ENCODE results near the gene FAM168A.

GRCh38 chr11:73399636-73400035 lies 198.3 kb downstream of the FAM168A start:
- TF ChIP-seq, protein P1, sequence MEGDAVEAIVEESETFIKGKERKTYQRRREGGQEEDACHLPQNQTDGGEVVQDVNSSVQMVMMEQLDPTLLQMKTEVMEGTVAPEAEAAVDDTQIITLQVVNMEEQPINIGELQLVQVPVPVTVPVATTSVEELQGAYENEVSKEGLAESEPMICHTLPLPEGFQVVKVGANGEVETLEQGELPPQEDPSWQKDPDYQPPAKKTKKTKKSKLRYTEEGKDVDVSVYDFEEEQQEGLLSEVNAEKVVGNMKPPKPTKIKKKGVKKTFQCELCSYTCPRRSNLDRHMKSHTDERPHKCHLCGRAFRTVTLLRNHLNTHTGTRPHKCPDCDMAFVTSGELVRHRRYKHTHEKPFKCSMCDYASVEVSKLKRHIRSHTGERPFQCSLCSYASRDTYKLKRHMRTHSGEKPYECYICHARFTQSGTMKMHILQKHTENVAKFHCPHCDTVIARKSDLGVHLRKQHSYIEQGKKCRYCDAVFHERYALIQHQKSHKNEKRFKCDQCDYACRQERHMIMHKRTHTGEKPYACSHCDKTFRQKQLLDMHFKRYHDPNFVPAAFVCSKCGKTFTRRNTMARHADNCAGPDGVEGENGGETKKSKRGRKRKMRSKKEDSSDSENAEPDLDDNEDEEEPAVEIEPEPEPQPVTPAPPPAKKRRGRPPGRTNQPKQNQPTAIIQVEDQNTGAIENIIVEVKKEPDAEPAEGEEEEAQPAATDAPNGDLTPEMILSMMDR (IDR thresholded peaks at IDR 0.05; ENCODE audit: low read depth, low read length, poor library complexity, severe bottlenecking): no peak
- TF ChIP-seq EZH2phosphoT487 (IDR thresholded peaks at IDR 0.05; ENCODE audit: borderline replicate concordance, low read length): no peak

Data from DOHH2 (cell line).